ENCODE data around the gene MRPS11.
"Not testable (repeated sequence)": the region's sequence is repeated elsewhere in the genome, so short reads cannot be mapped to it uniquely, and the experiment has no call there.

Gene MRPS11

GRCh38 chr15:88489321-88489720 is 21.8 kb downstream of the MRPS11 start:
- DNase-seq (ENCODE audit: low spot score) = no peak

GRCh38 chr15:88490036-88490435 is 22.5 kb downstream of the MRPS11 start:
- no peak for DNase-seq (ENCODE audit: low spot score)

GRCh38 chr15:88491158-88491557 is 23.6 kb downstream of the MRPS11 start:
- DNase-seq (ENCODE audit: low spot score) = no peak

GRCh38 chr15:88493844-88494243 is 26.3 kb downstream of the MRPS11 start:
- DNase-seq (ENCODE audit: low spot score) = no peak

GRCh38 chr15:88497109-88497765 is 29.7 kb downstream of the MRPS11 start:
- no peak for DNase-seq (ENCODE audit: low spot score)

- no peak for DNase-seq (ENCODE audit: low spot score)
These were observed 31.5 kb downstream of the MRPS11 start for GRCh38 chr15:88498996-88499395.

GRCh38 chr15:88504445-88504844 is 36.9 kb downstream of the MRPS11 start:
- DNase-seq (ENCODE audit: low spot score) = no peak

GRCh38 chr15:88505721-88506120 is 38.2 kb downstream of the MRPS11 start:
- no peak for DNase-seq (ENCODE audit: low spot score)

GRCh38 chr15:88506628-88507027 is 39.1 kb downstream of the MRPS11 start:
- DNase-seq (ENCODE audit: low spot score) = no peak

GRCh38 chr15:88509321-88509720 is 41.8 kb downstream of the MRPS11 start:
- no peak for DNase-seq (ENCODE audit: low spot score)

- no peak for DNase-seq (ENCODE audit: low spot score)
These were observed 42.5 kb downstream of the MRPS11 start for GRCh38 chr15:88509964-88510363.

GRCh38 chr15:88511161-88511560 is 43.7 kb downstream of the MRPS11 start:
- no peak for DNase-seq (ENCODE audit: low spot score)

GRCh38 chr15:88512078-88512477 is 44.6 kb downstream of the MRPS11 start:
- DNase-seq (ENCODE audit: low spot score) = no peak

- DNase-seq (ENCODE audit: low spot score) = no peak
These were observed 45.1 kb downstream of the MRPS11 start for GRCh38 chr15:88512601-88513000.

GRCh38 chr15:88513195-88513594 is 45.7 kb downstream of the MRPS11 start:
- DNase-seq (ENCODE audit: low spot score) = no peak

- no peak for DNase-seq (ENCODE audit: low spot score)
These were observed 51.4 kb downstream of the MRPS11 start for GRCh38 chr15:88518903-88519302.

- not testable (repeated sequence) for DNase-seq (ENCODE audit: low spot score)
These were observed 56.6 kb downstream of the MRPS11 start for GRCh38 chr15:88524094-88524493.

- no peak for DNase-seq (ENCODE audit: low spot score)
These were observed 57.9 kb downstream of the MRPS11 start for GRCh38 chr15:88525418-88525817.

- no peak for DNase-seq (ENCODE audit: low spot score)
These were observed 58.9 kb downstream of the MRPS11 start for GRCh38 chr15:88526247-88526879.

GRCh38 chr15:88529021-88529630 is 61.6 kb downstream of the MRPS11 start:
- DNase-seq (ENCODE audit: low spot score) = no peak

Measured in globus pallidus (tissue), 1 donor.